ENCODE results near the gene PBRM1.

PBRM1 gene

DNA sequence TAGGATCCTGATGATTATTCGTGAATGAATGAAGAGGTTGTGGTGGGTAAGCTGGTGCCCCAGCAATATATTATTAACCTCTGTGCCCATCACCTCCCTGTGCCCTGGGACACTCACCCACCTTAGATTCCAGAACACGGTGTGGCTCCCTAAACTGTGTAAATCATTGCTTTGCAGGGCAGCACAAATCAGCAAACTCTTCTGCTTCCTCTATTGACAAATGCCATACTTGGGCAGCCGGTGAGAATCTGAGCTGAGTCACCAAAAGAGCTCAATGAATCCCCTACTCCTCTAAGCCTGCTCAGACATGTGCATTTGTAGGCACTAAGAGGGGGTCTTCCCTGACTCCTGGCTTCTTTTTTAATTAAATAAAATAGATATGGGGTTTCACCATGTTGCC lies 133.6 kb downstream of the PBRM1 start:
- H3K4me3 ChIP-seq (replicated peaks; ENCODE audit: low read depth, low read length): no peak overlapping the region
- TF ChIP-seq, protein P1, sequence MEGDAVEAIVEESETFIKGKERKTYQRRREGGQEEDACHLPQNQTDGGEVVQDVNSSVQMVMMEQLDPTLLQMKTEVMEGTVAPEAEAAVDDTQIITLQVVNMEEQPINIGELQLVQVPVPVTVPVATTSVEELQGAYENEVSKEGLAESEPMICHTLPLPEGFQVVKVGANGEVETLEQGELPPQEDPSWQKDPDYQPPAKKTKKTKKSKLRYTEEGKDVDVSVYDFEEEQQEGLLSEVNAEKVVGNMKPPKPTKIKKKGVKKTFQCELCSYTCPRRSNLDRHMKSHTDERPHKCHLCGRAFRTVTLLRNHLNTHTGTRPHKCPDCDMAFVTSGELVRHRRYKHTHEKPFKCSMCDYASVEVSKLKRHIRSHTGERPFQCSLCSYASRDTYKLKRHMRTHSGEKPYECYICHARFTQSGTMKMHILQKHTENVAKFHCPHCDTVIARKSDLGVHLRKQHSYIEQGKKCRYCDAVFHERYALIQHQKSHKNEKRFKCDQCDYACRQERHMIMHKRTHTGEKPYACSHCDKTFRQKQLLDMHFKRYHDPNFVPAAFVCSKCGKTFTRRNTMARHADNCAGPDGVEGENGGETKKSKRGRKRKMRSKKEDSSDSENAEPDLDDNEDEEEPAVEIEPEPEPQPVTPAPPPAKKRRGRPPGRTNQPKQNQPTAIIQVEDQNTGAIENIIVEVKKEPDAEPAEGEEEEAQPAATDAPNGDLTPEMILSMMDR (IDR thresholded peaks at IDR 0.05; ENCODE audit: insufficient read depth, low read length, poor library complexity, severe bottlenecking): no peak
- DNase-seq (ENCODE audit: extremely low read depth, insufficient read length): no peak
- no peaks in the 10 kb centered on the region for H3K27me3 ChIP-seq (replicated peaks; ENCODE audit: control insufficient read depth, insufficient read depth, low read length)
- H3K36me3 ChIP-seq (ENCODE audit: control insufficient read depth, insufficient read depth, low read length): peaks cover 17% of the 10 kb centered on the region

DNA sequence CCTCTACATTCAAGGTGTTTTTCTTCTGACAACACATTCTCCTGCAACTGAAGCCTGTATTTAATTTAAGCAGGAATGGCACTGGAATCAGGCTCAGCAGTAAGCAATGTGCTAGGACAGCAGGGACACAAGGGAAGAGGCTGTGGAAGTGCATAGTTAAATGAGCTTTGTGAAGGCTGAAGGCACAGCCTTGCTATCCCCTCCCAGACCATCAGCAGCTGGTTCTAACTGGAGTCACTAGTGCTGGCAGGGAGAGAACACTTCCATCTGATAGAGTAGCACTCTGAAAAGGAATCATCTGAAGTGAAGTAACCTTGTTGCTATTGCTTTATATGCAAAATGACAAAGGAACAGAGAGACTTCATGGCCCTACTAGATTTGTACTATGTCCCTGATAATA lies 134.6 kb downstream of the PBRM1 start:
- no peak overlapping the region for H3K4me3 ChIP-seq (replicated peaks; ENCODE audit: low read depth, low read length)
- no peak for DNase-seq (ENCODE audit: extremely low read depth, insufficient read length)
- TF ChIP-seq, protein P1 (IDR thresholded peaks at IDR 0.05; ENCODE audit: insufficient read depth, low read length, poor library complexity, severe bottlenecking): no peak
- H3K27me3 ChIP-seq (replicated peaks; ENCODE audit: control insufficient read depth, insufficient read depth, low read length): no peaks in the 10 kb centered on the region
- peaks cover 16% of the 10 kb centered on the region for H3K36me3 ChIP-seq (ENCODE audit: control insufficient read depth, insufficient read depth, low read length)

DNA sequence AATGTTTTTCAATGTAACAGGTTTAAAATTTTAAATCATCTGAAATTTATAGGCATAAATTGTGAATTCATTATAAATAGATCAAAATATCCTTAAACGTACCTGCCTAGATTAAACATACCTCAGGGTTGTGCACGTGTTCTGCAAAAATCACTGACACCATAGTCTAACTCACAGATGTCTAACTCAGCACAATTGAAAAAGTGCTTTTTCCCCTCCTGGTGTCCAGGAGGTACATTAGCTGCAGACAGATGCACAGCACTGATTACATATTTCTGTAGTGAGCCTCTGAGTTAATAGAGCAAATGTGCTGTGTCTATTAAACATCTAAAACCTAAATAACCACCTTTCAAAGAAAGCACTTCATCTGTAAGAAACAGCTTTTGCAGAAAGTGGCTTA lies 138.6 kb downstream of the PBRM1 start:
- no peak for DNase-seq (ENCODE audit: extremely low read depth, insufficient read length)
- TF ChIP-seq, protein P1 (IDR thresholded peaks at IDR 0.05; ENCODE audit: insufficient read depth, low read length, poor library complexity, severe bottlenecking): no peak
- H3K27me3 ChIP-seq (replicated peaks; ENCODE audit: control insufficient read depth, insufficient read depth, low read length): no peaks in the 10 kb centered on the region
- H3K4me3 ChIP-seq (replicated peaks; ENCODE audit: low read depth, low read length): no peak overlapping the region
- H3K36me3 ChIP-seq (ENCODE audit: control insufficient read depth, insufficient read depth, low read length): peaks cover 7% of the 10 kb centered on the region

DNA sequence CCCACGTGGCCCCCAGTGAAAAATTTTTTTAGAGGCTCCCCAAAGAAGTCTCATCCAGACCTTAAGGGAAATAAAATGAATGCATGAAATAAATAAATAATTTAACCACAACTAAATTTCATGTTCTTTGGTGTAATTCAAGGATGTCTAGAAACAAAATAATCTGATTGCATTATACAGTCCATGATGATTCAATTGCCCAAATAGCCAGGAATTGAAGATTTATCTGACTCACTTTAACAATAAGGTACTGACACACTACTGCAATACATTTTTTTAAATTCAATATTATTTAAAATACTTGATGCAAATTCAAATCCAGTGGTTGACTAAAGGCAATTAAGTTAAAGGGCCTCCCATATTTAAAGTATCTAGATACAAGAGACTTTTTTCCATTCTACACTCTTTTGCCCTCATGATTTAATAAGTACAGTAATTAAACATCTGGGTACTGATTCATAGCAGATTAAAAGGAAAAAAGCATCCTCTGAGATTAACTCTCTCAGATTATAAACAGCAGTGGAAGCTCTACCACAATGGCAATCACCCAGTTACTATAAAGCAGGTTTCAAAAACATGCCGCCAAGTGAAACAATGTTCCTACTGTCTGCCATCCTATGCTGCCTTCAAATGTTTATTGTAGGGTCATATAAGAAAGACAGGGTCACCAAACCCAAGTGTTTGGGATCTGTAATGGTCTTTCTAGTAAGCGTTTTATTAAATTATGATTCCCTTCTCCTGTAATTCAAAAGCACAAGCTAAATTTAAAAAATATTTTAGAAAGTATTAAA lies 139.4 kb downstream of the PBRM1 start:
- Histone ChIP-seq H3K4me3 (replicated peaks; ENCODE audit: low read depth, low read length) (no peak overlapping the region), H3K27me3 (replicated peaks; ENCODE audit: control insufficient read depth, insufficient read depth, low read length) (no peaks in the 10 kb centered on the region), H3K36me3 (ENCODE audit: control insufficient read depth, insufficient read depth, low read length) (peaks cover 8% of the 10 kb centered on the region)
- DNase-seq (ENCODE audit: extremely low read depth, insufficient read length): no peak
- TF ChIP-seq, protein P1 (IDR thresholded peaks at IDR 0.05; ENCODE audit: insufficient read depth, low read length, poor library complexity, severe bottlenecking): no peak

DNA sequence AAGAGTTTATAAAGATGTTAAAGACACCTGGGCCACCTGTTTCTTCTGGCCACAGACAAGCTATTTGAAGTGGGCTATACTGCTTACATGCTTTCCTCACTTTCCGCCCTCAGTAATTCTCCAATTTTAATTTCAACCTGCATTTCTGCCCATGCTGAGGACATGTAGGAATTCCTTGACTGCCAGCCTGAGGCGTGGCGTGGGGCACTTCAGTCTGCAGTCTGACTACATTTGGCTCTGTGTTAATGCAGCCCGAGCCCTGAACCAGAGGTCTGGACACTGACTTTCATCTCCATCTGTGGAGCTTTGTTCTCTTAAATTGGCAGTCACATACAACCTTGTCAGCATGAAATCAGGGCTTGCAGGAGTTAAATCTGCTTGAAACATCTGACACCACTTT lies 140.8 kb downstream of the PBRM1 start:
- Histone ChIP-seq H3K4me3 (replicated peaks; ENCODE audit: low read depth, low read length) (no peak overlapping the region), H3K36me3 (ENCODE audit: control insufficient read depth, insufficient read depth, low read length) (peaks cover 7% of the 10 kb centered on the region), H3K27me3 (replicated peaks; ENCODE audit: control insufficient read depth, insufficient read depth, low read length) (no peaks in the 10 kb centered on the region)
- TF ChIP-seq, protein P1 (IDR thresholded peaks at IDR 0.05; ENCODE audit: insufficient read depth, low read length, poor library complexity, severe bottlenecking): no peak
- DNase-seq (ENCODE audit: extremely low read depth, insufficient read length): no peak
